Measurements from ENCODE around the gene DNM3. TPM values are rescaled to one million over a fixed set of nuclear protein-coding genes. Genes with fewer than 3 reads are reported as not detected.

DNM3 gene
- total RNA-seq, 2 experiments from 2014 or later = 1.6 to 1.8 TPM

DNA sequence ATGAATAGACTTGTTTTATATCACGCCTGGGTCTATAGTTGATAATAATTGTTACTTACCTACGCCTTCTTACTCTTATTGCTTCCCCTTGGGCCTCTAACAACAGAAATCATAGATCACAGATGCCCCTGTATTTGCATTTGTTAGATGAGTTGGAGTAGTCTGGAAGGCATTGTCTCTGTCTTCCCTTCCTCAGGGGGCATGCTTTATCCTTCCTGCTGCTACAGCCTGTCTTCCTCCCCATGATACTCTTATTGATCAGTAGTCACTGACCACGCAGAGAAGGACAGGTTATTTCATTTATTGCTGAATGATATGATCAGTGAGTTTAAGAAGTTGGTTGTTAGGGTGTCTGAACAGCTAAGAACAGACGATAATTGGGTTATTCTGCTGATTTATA, 98.4 kb downstream of the DNM3 start:
- no peaks in the 10 kb centered on the region for H3K4me1 Mint-ChIP-seq (ENCODE audit: low read depth)
- TF ChIP-seq, protein P1, sequence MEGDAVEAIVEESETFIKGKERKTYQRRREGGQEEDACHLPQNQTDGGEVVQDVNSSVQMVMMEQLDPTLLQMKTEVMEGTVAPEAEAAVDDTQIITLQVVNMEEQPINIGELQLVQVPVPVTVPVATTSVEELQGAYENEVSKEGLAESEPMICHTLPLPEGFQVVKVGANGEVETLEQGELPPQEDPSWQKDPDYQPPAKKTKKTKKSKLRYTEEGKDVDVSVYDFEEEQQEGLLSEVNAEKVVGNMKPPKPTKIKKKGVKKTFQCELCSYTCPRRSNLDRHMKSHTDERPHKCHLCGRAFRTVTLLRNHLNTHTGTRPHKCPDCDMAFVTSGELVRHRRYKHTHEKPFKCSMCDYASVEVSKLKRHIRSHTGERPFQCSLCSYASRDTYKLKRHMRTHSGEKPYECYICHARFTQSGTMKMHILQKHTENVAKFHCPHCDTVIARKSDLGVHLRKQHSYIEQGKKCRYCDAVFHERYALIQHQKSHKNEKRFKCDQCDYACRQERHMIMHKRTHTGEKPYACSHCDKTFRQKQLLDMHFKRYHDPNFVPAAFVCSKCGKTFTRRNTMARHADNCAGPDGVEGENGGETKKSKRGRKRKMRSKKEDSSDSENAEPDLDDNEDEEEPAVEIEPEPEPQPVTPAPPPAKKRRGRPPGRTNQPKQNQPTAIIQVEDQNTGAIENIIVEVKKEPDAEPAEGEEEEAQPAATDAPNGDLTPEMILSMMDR (IDR thresholded peaks at IDR 0.05) = no peak
- ChIA-PET CTCF (no interaction called here), POLR2A (no interaction called here)
- peaks cover 0 to 4% of the 10 kb centered on the region in 2 experiments for H3K9me3 ChIP-seq (ENCODE audit: control insufficient read depth in 1 of 2, insufficient read depth in 1 of 2, low read length in 2 of 2)
- no peak overlapping the region for H3K4me3 ChIP-seq (ENCODE audit: low read length)
- no peak overlapping the region for H3K4me3 Mint-ChIP-seq
- H3K27ac Mint-ChIP-seq = no peak overlapping the region
- H3K4me1 ChIP-seq (ENCODE audit: insufficient read depth, low read length) = no peaks in the 10 kb centered on the region
- DNase-seq (no peak), ATAC-seq (ENCODE audit: poor library complexity) (no peak)
- intact Hi-C loops (cut with DNase I, micrococcal nuclease) = no loop called here
- H3K27me3 Mint-ChIP-seq = no peaks in the 10 kb centered on the region
- H3K27ac ChIP-seq (ENCODE audit: low read depth in 1 of 2, low read length in 2 of 2) = no peak overlapping the region
- no peaks in the 10 kb centered on the region for H3K36me3 Mint-ChIP-seq (ENCODE audit: low read depth)
- no peaks in the 10 kb centered on the region for H3K27me3 ChIP-seq (ENCODE audit: control insufficient read depth in 1 of 2, insufficient read depth in 2 of 2, low read length in 2 of 2)
- no peaks in the 10 kb centered on the region for H3K36me3 ChIP-seq (ENCODE audit: insufficient read depth, low read length)
- H3K9me3 Mint-ChIP-seq = no peaks in the 10 kb centered on the region

DNA sequence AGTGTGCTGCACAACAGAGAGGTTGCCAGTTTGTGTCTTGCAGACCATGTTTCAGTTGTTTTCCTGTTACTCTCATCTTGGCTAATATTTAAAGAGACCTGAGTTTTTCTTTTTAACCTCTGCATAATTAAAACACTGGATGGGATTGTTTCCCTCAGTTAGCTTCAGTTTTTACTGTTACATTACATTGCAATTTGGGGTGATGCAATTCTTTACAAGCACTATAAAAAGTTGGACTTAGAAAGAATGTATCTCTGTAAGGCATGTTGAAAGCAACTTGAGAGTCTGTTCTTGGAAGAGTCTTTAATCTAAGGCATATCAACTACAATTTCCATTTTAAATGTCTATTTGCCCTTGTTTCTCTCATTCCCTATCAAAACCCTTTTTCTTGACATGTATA, 99.1 kb downstream of the DNM3 start:
- Histone ChIP-seq H3K4me3 (ENCODE audit: low read length) (no peak overlapping the region), H3K27ac (ENCODE audit: low read depth in 1 of 2, low read length in 2 of 2) (no peak overlapping the region), H3K27me3 (ENCODE audit: control insufficient read depth in 1 of 2, insufficient read depth in 2 of 2, low read length in 2 of 2) (no peaks in the 10 kb centered on the region), H3K4me1 (ENCODE audit: insufficient read depth, low read length) (no peaks in the 10 kb centered on the region), H3K9me3 (ENCODE audit: control insufficient read depth in 1 of 2, insufficient read depth in 1 of 2, low read length in 2 of 2) (peaks cover 0 to 4% of the 10 kb centered on the region in 2 experiments), H3K36me3 (ENCODE audit: insufficient read depth, low read length) (no peaks in the 10 kb centered on the region)
- ATAC-seq (ENCODE audit: poor library complexity) = no peak
- H3K4me3 Mint-ChIP-seq = no peak overlapping the region
- H3K9me3 Mint-ChIP-seq = no peaks in the 10 kb centered on the region
- CTCF ChIA-PET = no interaction called here
- no peaks in the 10 kb centered on the region for H3K36me3 Mint-ChIP-seq (ENCODE audit: low read depth)
- no peaks in the 10 kb centered on the region for H3K27me3 Mint-ChIP-seq
- no peaks in the 10 kb centered on the region for H3K4me1 Mint-ChIP-seq (ENCODE audit: low read depth)
- TF ChIP-seq, protein P1 (IDR thresholded peaks at IDR 0.05) = no peak
- no peak for DNase-seq
- intact Hi-C loops (cut with DNase I, micrococcal nuclease) = no loop called here
- POLR2A ChIA-PET = no interaction called here
- no peak overlapping the region for H3K27ac Mint-ChIP-seq

DNA sequence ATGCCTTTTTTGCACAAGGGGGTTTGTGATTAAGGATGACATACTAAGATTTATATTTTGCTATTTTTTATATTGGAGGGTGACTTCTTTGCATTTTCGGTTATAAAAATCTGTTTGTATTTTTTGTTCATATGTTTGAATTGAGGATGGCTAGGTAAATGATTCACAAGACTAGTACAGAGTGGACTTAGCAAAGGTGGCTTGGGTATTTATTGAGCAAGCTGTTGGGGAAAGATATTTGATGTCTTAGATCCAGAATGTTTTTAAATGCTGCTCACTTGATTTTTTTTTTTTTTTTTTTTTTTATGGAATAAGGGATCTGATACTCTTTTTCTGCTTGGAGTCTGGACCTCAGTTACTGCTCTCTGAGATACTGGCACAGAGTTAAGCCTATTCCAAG, 100.6 kb downstream of the DNM3 start:
- Histone ChIP-seq H3K4me1 (ENCODE audit: insufficient read depth, low read length) (no peaks in the 10 kb centered on the region), H3K4me3 (ENCODE audit: low read length) (no peak overlapping the region), H3K36me3 (ENCODE audit: insufficient read depth, low read length) (no peaks in the 10 kb centered on the region), H3K9me3 (ENCODE audit: control insufficient read depth in 1 of 2, insufficient read depth in 1 of 2, low read length in 2 of 2) (peaks cover 0 to 4% of the 10 kb centered on the region in 2 experiments), H3K27ac (ENCODE audit: low read depth in 1 of 2, low read length in 2 of 2) (no peak overlapping the region), H3K27me3 (ENCODE audit: control insufficient read depth in 1 of 2, insufficient read depth in 2 of 2, low read length in 2 of 2) (no peaks in the 10 kb centered on the region)
- intact Hi-C loops (cut with DNase I, micrococcal nuclease) = no loop called here
- TF ChIP-seq, protein P1 (IDR thresholded peaks at IDR 0.05) = no peak
- CTCF ChIA-PET = no interaction called here
- no peak overlapping the region for H3K27ac Mint-ChIP-seq
- no peak for ATAC-seq (ENCODE audit: poor library complexity)
- POLR2A ChIA-PET = no interaction called here
- H3K4me3 Mint-ChIP-seq = no peak overlapping the region
- no peaks in the 10 kb centered on the region for H3K27me3 Mint-ChIP-seq
- no peak for DNase-seq
- H3K9me3 Mint-ChIP-seq = no peaks in the 10 kb centered on the region
- H3K36me3 Mint-ChIP-seq (ENCODE audit: low read depth) = no peaks in the 10 kb centered on the region
- no peaks in the 10 kb centered on the region for H3K4me1 Mint-ChIP-seq (ENCODE audit: low read depth)

All from CD4-positive, alpha-beta T cell (primary cell).